ENCODE data around the gene IL12RB2. TPM values are rescaled to one million over a fixed set of nuclear protein-coding genes. Genes with fewer than 3 reads are reported as not detected.

Gene IL12RB2
- total and polyA plus RNA-seq, 2 of the 13 experiments (the other 11 are each of a cell fraction or from before 2014, with no cell fraction given): not detected

- TF ChIP-seq GPBP1L1 (CRISPR knock-in tag; IDR thresholded peaks at IDR 0.05): no peak
- no peak; the same call in 1 of the 2 replicates for TF ChIP-seq ZNF691 (CRISPR knock-in tag; IDR thresholded peaks at IDR 0.05; ENCODE audit: borderline replicate concordance, low read depth)
- no peak for TF ChIP-seq ZNF619 (CRISPR knock-in tag; IDR thresholded peaks at IDR 0.05)
- TF ChIP-seq KAT7 (CRISPR knock-in tag; IDR thresholded peaks at IDR 0.05; ENCODE audit: borderline replicate concordance): no peak; the same call in 1 of the 2 replicates
- peak; percentile 88; the same call in 1 of the 2 replicates for TF ChIP-seq ESRRA (CRISPR knock-in tag; IDR thresholded peaks at IDR 0.05; ENCODE audit: low read depth)
- no peak; the same call in 1 of the 2 replicates for TF ChIP-seq GATA4 (IDR thresholded peaks at IDR 0.05; ENCODE audit: borderline replicate concordance, low read depth)
- TF ChIP-seq ZNF414 (CRISPR knock-in tag; IDR thresholded peaks at IDR 0.05): peak; percentile 32; the same call in 1 of the 2 replicates
- TF ChIP-seq IRF1 (CRISPR knock-in tag; IDR thresholded peaks at IDR 0.05; ENCODE audit: low read depth): no peak
- TF ChIP-seq ZNF564 (CRISPR knock-in tag; IDR thresholded peaks at IDR 0.05): peak; percentile 26; the same call in 1 of the 2 replicates
- peak; percentile 89 for TF ChIP-seq ZGPAT (CRISPR knock-in tag; IDR thresholded peaks at IDR 0.05)
- no peak; the same call in 1 of the 2 replicates for TF ChIP-seq ZNF510 (CRISPR knock-in tag; IDR thresholded peaks at IDR 0.05; ENCODE audit: low read depth)
- no peak for TF ChIP-seq BRCA1 (CRISPR knock-in tag; IDR thresholded peaks at IDR 0.05)
- TF ChIP-seq TFDP1 (CRISPR knock-in tag; IDR thresholded peaks at IDR 0.05; ENCODE audit: borderline replicate concordance): peak; percentile 93
- TF ChIP-seq GTF2F1 (IDR thresholded peaks at IDR 0.05; ENCODE audit: low read length): no peak
- no peak for TF ChIP-seq ZNF496 (CRISPR knock-in tag; IDR thresholded peaks at IDR 0.05; ENCODE audit: insufficient replicate concordance)
- TF ChIP-seq HDAC6 (IDR thresholded peaks at IDR 0.05; ENCODE audit: low read depth, low read length): no peak
- TF ChIP-seq DNMT3B (CRISPR knock-in tag; conservative IDR thresholded peaks at IDR 0.05): peak; percentile 47; the same call in 1 of the 2 replicates
- no peak for TF ChIP-seq ZNF383 (CRISPR knock-in tag; IDR thresholded peaks at IDR 0.05; ENCODE audit: borderline replicate concordance)
Observed at GRCh38 chr1:67430358-67431155, 122.9 kb downstream of the IL12RB2 start, which contains the start of gene SERBP1 (continued).
